Keratinocyte (primary cell): Measurements from ENCODE around the gene PRAMEF14.
"Not testable (repeated sequence)": the region's sequence is repeated elsewhere in the genome, so short reads cannot be mapped to it uniquely, and the experiment has no call there.

Experiments
- CTCF ChIP-seq, 3 experiments: IDR thresholded peaks in 1 of 3; conservative IDR thresholded peaks in 1 of 3; optimal IDR thresholded peaks in 1 of 3; 2 replicates in 2 of 3; 3 replicates in 1 of 3; pipeline versions ENCODE3 to v1.5.1; 2011; ENCODE audit warnings: low read length in 3 of 3, mild to moderate bottlenecking in 3 of 3, moderate library complexity in 2 of 3, control low read depth in 1 of 3, inconsistent platforms in 1 of 3; ENCODE audit not compliant: insufficient read depth in 2 of 3; ENCODE audit errors: extremely low read depth in 1 of 3
- EZH2 ChIP-seq: IDR thresholded peaks from one replicate; pipeline ENCODE4 v1.6.1; 2012; ENCODE audit warnings: inconsistent platforms, mild to moderate bottlenecking, low read length, moderate library complexity

- TF ChIP-seq CTCF (optimal IDR thresholded peaks at IDR 0.05 in 1 of 3, IDR thresholded peaks at IDR 0.05 in 1 of 3, conservative IDR thresholded peaks at IDR 0.05 in 1 of 3; ENCODE audit: extremely low read depth in 1 of 3, insufficient read depth in 2 of 3, low read length in 3 of 3); EZH2: not testable (repeated sequence)
Measured at GRCh38 chr1:13303239-13303638, 43.7 kb downstream of the PRAMEF14 start, which contains the start of gene PRAMEF33.
